GM21723 (cell line): ENCODE results near the gene PLSCR3.

Experiments
- ATAC-seq: cut with Tn5 transposase; IDR thresholded peaks from one replicate; pipeline ENCODE4 v1.9.1; 2021; ENCODE audit warnings: mild to moderate bottlenecking, moderate library complexity; ENCODE audit not compliant: unreplicated experiment

The PLSCR3 gene

DNA sequence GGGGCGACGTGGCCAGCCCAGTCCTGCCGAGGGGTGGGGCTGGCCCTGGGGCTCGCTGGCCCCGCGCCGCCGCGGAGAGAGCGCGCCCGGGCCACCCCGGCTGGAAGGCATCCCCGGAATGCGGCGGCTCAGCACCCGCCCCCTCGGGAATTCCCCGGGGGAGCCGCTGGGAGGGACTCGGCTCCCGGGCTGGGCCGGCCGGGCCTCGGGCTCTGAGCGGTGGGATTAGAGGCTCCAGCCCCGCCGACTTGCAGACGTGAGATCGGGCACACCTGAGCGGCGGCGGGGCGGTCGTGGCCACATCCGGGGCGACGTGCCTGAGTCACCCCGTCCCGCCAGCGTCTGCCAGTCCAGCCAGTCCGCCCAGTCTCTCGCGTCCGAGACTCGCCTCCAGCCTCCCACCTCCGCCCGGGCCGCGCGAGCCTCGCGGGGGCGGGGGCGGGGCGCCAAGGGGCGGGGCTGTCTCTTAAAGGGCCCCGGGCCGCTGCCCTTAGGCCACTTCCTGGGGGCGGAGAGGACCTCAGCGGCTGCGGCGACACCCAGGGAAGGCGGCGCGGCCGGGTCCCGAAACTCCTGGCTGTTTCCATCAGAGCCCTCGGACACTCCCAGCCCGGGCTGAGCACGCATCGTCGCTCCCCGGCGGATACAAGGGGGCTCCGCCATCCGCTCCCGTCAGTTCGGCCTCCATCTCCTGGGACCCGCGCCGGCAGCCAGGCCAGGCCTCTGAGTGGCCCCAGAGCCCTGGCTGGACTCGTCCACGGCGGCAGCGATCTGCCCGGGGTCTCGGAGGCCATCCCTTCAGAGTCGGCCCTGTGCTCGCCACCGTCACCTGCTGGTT lies 42.4 kb downstream of the PLSCR3 start, which contains the start of gene KCTD11:
Gene KCTD11 (plus strand): TSS at position 498 of the 838 bp plus-strand sequence.
- peak; percentile 58 for ATAC-seq

DNA sequence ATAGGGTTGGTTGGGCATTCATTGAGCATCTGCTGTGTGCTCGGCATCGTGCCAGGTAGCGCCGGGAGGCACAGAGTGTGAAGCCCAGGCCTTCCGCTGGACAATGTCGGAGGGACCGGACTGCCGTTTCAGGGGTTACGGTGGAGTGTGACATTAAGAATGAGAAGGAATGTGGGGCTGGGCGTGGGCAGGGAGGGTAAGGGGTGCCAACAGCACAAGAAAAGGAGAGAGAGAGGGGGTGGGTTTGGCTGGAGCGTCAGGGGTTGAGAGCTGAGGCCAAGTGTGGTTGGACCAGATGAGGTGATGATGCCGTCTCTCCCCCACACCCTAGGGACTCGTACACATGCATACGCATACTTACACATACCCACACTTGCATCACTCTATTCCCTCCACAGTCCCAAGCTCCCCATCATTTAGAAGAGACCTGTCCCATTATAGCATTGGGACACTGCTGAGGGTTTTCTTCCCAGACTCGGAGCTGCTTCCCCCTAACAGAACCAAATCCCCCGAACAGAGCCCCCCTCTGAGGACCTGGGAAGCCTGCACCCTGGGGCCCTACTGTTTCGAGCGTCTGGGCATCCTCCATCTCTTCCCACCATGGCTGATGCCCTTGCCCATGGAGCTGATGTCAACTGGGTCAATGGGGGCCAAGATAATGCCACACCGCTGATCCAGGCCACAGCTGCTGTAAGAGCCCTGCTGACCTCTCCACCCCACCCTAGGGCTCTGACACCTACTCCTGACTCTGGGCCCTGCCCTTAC lies 45.7 kb downstream of the PLSCR3 start:
- ATAC-seq = no peak

DNA sequence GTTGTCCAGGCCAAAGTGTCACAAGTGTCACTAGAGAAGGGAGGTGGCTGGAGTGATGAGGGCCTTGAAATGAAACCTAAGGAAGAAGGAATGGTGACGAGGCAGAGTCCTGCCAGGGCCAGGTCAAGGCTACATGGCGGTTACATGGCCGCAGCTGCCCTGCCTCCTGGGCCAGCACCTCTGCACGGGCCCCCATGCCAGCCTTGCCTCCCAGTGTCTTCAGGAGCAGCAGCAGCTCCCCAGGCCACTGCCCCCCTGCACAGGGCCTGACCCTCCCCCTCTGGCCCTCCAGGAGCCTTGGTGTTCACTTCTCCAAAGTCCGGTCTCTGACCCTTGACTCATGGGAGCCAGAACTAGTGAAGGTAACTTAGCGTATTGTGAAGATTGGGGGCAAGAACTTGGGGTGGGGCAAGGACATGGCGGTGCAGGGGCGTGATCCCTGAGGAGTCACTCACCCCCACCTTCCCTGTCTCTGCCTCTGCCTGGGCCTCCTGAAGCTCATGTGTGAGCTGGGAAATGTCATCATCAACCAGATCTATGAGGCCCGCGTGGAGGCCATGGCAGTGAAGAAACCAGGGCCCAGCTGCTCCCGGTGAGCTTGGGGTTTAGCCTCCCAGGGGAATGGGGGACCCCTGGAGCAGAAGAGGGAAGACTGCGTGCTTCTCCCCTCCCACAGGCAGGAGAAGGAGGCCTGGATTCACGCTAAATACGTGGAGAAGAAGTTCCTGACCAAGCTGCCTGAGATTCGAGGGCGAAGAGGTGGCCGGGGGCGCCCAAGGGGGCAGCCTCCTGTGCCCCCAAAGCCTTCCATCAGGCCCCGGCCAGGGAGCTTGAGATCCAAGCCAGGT lies 46.5 kb downstream of the PLSCR3 start:
- ATAC-seq = no peak

GRCh38 chr17:7346761-7347614 lies 47.3 kb downstream of the PLSCR3 start:
- no peak for ATAC-seq

DNA sequence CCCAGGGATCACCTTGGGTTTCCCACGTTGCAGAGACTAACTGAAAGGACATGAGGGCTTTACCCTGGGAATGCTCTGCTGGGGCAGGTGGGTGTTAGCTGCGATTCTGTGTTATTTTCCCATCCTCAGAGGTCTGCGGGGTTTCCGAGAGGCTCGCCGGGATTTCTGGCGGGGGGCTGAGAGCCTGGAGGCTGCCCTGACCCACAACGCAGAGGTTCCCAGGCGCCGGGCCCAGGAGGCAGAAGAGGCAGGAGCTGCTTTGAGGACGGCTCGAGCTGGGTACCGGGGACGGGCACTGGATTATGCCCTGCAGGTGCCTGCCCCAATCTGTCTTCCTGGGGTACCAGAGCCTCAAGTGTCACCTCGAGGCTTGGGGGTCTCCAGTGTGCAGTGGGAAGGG lies 51.1 kb downstream of the PLSCR3 start:
- no peak for ATAC-seq

GRCh38 chr17:7341842-7342241 lies 52.5 kb downstream of the PLSCR3 start:
- ATAC-seq = no peak

GRCh38 chr17:7340179-7340578 lies 54.1 kb downstream of the PLSCR3 start:
- ATAC-seq = no peak
